ENCODE measurements around the gene CTF1. TPM values are rescaled to one million over a fixed set of nuclear protein-coding genes. Genes with fewer than 3 reads are reported as not detected.

Gene CTF1
- total and polyA plus RNA-seq, 12 donors: 2.1 to 13.9 (median 5.8) TPM

- H3K36me3 ChIP-seq (replicated peaks in 1 of 2): peaks cover 0 to 20% of the 10 kb centered on the region in 2 donors
- WGBS, 4 donors: 67 to 77% (median 71%) methylated on average over 1 to 4 of the region's 4 CpGs
- no peak for TF ChIP-seq CTCF (IDR thresholded peaks at IDR 0.05)
- TF ChIP-seq POLR2A (IDR thresholded peaks at IDR 0.05): no peak
- H3K4me1 ChIP-seq (replicated peaks in 1 of 2): no peaks in the 10 kb centered on the region
- no peaks in the 10 kb centered on the region for H3K9me3 ChIP-seq (replicated peaks in 1 of 3)
- peak overlapping the region in 3 of 5 donors; percentile 13 to 69 (median 24) for H3K27ac ChIP-seq
- no peaks in the 10 kb centered on the region for H3K27me3 ChIP-seq
- no peak overlapping the region for H3K4me3 ChIP-seq
- intact Hi-C loops (cut with DNase I): no loop called here
- no peak for DNase-seq
Measured at GRCh38 chr16:30942426-30942806, 46.0 kb downstream of the CTF1 start.

- Histone ChIP-seq H3K36me3 (replicated peaks in 1 of 2) (peaks cover 0 to 20% of the 10 kb centered on the region in 2 donors), H3K4me3 (no peak overlapping the region), H3K27ac (no peak overlapping the region), H3K9me3 (replicated peaks in 1 of 3) (no peaks in the 10 kb centered on the region), H3K4me1 (replicated peaks in 1 of 2) (no peaks in the 10 kb centered on the region), H3K27me3 (no peaks in the 10 kb centered on the region)
- TF ChIP-seq CTCF (IDR thresholded peaks at IDR 0.05) (no peak), POLR2A (IDR thresholded peaks at IDR 0.05) (no peak)
- intact Hi-C loops (cut with DNase I): no loop called here
- DNase-seq: no peak
Measured at GRCh38 chr16:30944352-30944751, 47.9 kb downstream of the CTF1 start.

GRCh38 chr16:30946671-30947540 is 50.5 kb downstream of the CTF1 start:
- Histone ChIP-seq H3K4me1 (replicated peaks in 1 of 2) (peaks cover 22% of the 10 kb centered on the region in 2 donors), H3K27me3 (no peaks in the 10 kb centered on the region), H3K9me3 (replicated peaks in 1 of 3) (no peaks in the 10 kb centered on the region), H3K4me3 (no peak overlapping the region), H3K27ac (no peak overlapping the region), H3K36me3 (replicated peaks in 1 of 2) (peaks cover 0 to 20% of the 10 kb centered on the region in 2 donors)
- intact Hi-C loops (cut with DNase I): no loop called here
- no peak for TF ChIP-seq CTCF (IDR thresholded peaks at IDR 0.05)
- no peak for TF ChIP-seq POLR2A (IDR thresholded peaks at IDR 0.05)
- 87 to 92% (median 88%) methylated on average over 25 to 38 of the region's 38 CpGs for WGBS, 4 donors
- peak in 2 of 7 donors; percentile 35 to 51 for DNase-seq

GRCh38 chr16:30947541-30947858 is 51.1 kb downstream of the CTF1 start:
- H3K4me3 ChIP-seq: peak overlapping the region in 1 of 4 donors; percentile 94
- H3K9me3 ChIP-seq (replicated peaks in 1 of 3): no peaks in the 10 kb centered on the region
- TF ChIP-seq POLR2A (IDR thresholded peaks at IDR 0.05) (no peak), CTCF (IDR thresholded peaks at IDR 0.05) (no peak)
- no peaks in the 10 kb centered on the region for H3K27me3 ChIP-seq
- H3K36me3 ChIP-seq (replicated peaks in 1 of 2): peaks cover 0 to 16% of the 10 kb centered on the region in 2 donors
- WGBS, 4 donors: 50 to 76% (median 64%) methylated on average over 3 of the region's 3 CpGs
- intact Hi-C loops (cut with DNase I): no loop called here
- no peak for DNase-seq
- peak overlapping the region in 4 of 5 donors; percentile 57 to 94 (median 86) for H3K27ac ChIP-seq
- peaks cover 22 to 23% of the 10 kb centered on the region in 2 donors for H3K4me1 ChIP-seq (replicated peaks in 1 of 2)

All from adrenal gland (tissue), 12 donors.